ENCODE data around the gene MAP2K1.
"Not testable (repeated sequence)": the region's sequence is repeated elsewhere in the genome, so short reads cannot be mapped to it uniquely, and the experiment has no call there.

DNA sequence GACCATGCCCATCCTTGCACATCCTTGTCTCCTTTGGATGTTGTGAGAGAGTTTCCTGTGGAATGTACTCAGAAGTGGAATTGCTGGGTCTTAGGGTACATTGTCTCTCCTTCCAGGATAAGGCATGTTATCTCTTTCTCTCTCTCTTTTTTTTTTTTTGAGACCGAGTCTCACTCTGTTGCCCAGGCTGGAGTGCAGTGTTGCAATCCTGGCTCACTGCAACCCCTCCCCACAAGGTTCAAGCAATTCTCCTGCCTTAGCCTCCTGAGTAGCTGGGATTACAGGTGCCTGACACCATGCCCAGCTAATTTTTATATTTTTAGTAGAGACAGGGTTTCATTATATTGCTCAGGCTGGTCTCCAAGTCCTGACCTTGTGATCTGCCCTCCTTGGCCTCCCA lies 6.3 kb downstream of the MAP2K1 start:
- TF ChIP-seq POLR2A (IDR thresholded peaks at IDR 0.05; ENCODE audit: low read depth): not testable (repeated sequence)
- TF ChIP-seq, protein P1, sequence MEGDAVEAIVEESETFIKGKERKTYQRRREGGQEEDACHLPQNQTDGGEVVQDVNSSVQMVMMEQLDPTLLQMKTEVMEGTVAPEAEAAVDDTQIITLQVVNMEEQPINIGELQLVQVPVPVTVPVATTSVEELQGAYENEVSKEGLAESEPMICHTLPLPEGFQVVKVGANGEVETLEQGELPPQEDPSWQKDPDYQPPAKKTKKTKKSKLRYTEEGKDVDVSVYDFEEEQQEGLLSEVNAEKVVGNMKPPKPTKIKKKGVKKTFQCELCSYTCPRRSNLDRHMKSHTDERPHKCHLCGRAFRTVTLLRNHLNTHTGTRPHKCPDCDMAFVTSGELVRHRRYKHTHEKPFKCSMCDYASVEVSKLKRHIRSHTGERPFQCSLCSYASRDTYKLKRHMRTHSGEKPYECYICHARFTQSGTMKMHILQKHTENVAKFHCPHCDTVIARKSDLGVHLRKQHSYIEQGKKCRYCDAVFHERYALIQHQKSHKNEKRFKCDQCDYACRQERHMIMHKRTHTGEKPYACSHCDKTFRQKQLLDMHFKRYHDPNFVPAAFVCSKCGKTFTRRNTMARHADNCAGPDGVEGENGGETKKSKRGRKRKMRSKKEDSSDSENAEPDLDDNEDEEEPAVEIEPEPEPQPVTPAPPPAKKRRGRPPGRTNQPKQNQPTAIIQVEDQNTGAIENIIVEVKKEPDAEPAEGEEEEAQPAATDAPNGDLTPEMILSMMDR (IDR thresholded peaks at IDR 0.05): not testable (repeated sequence)
